ENCODE measurements around the gene POLR2E. TPM values are rescaled to one million over a fixed set of nuclear protein-coding genes. Genes with fewer than 3 reads are reported as not detected.

Gene POLR2E
- polyA plus RNA-seq: 100 to 1,000 TPM in 2 of 3 donors, 10 to 100 TPM in 1; 86.3 to 393 (median 226) TPM

- no peak within 1 kb of the TSS for H3K27ac ChIP-seq (ENCODE audit: low read depth, low read length)
- 1% methylated on average over 75 to 81 of the region's 81 CpGs for WGBS, 3 donors
Measured at GRCh38 chr19:1094978-1095701, at the start of gene POLR2E. POLR2E (minus strand) TSS chr19:1095375; CDS start chr19:1095315, 60 bp downstream.

DNA sequence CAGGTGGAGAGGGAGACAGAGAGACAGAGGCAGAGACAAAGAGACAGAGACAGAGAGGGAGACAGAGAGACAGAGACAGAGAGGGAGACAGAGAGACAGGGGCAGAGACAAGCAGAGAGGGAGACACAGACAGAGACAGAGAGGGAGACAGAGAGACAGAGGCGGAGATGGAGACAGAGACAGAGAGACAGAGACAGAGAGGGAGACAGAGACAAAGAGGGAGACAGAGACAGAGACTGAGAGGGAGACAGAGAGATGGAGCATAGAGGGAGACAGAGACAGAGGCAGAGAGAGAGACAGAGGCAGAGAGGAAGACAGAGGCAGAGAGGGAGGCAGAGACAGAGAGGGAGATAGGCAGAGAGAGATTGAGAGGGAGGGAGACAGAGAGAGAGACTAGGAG lies 49.6 kb upstream of the POLR2E start:
- WGBS, 3 donors: 94 to 100% (median 100%) methylated on average over 1 of the region's 1 CpG
- no peak overlapping the region for H3K27ac ChIP-seq (ENCODE audit: low read depth, low read length)

DNA sequence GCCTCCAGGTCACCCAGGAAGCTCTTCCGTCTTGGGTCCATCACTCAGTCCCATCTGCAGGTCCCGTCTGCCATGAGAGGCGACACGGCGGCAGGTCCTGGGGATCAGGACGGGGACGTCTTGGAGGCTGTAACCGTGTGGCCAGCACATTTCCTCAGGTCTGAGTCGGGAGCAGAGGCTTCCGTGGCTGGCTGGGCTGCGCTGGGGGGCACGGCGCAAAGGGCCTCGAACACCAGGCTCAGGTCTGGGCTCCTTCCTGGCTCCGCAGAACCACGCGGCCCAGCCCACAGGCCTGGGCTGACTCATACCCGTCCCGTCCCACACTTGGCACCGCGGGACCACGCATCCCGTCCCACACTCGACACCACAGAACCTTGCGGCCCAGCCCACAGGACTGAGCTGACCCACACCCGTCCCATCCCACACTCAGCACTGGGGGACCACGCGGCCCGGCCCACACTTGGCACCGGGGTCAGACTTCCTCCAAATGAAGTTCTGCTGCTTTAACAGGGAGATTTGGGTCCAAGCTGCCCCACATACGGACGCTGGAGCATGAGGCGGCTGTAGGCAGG lies 48.7 kb upstream of the POLR2E start:
- no peak overlapping the region for H3K27ac ChIP-seq (ENCODE audit: low read depth, low read length)
- 93 to 96% (median 95%) methylated on average over 31 to 33 of the region's 33 CpGs for WGBS, 3 donors

DNA sequence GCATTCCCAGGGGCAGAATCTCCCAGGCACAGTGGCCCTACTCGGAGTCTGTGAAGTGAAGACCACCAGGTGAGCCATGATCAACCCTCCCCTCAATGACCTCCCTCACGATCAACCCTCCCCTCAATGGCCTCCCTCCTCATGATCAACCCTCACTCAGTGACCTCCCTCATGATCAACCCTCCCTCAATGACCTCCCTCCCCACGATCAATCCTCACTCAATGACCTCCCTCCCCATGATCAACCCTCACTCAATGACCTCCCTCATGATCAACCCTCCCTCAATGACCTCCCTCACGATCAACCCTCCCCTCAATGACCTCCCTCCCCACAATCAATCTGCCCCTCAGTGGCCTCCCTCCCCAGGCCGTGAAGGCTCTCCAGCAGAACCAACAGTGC lies 46.8 kb upstream of the POLR2E start:
- 88 to 91% (median 90%) methylated on average over 5 of the region's 5 CpGs for WGBS, 3 donors
- no peak overlapping the region for H3K27ac ChIP-seq (ENCODE audit: low read depth, low read length)

DNA sequence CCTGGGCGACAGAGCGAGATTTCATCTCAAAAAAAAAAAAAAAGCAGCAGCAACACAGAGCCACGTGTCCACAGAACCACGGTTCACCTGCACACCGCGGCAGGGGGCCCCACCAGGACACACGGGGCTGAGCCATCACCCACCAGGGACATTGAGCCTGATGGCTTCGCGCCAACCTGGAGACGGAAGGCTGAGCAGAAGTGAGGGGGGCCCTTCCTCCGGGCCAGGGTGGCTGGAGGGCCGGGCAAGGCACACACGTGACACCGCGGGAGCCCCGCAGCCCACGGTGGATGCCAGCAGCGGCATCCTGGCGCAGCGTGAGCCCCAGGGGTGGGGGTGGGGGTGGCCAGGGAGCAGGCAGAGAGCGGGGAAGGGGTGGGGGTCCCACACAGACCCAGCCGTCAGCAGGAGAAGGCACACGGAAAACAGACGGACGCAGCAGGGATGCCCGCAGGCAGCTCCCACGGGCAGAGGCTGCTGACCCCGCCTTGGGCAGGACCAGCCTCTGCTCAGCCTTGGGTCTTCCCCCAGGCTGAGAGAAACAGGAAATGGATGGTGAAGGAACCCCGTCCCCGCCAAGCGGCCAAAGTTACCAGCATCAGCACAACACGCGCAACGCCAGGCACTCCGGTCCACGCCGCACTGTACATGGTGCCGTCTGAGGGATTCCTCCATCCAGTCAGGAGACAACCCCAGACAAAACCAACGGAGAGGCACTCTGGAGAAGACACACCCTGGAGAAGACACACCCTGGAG lies 45.3 kb upstream of the POLR2E start:
- no peak overlapping the region for H3K27ac ChIP-seq (ENCODE audit: low read depth, low read length)
- WGBS, 3 donors: 85 to 95% (median 89%) methylated on average over 33 to 39 of the region's 39 CpGs

GRCh38 chr19:1139126-1139525 lies 44.0 kb upstream of the POLR2E start:
- H3K27ac ChIP-seq (ENCODE audit: low read depth, low read length): no peak overlapping the region
- 89 to 92% (median 92%) methylated on average over 15 of the region's 15 CpGs for WGBS, 3 donors

GRCh38 chr19:1138121-1138520 lies 42.9 kb upstream of the POLR2E start:
- H3K27ac ChIP-seq (ENCODE audit: low read depth, low read length): no peak overlapping the region
- 83 to 84% (median 83%) methylated on average over 7 of the region's 11 CpGs for WGBS, 3 donors

- H3K27ac ChIP-seq (ENCODE audit: low read depth, low read length): no peak overlapping the region
- 70 to 79% (median 73%) methylated on average over 16 to 25 of the region's 25 CpGs for WGBS, 3 donors
Measured at GRCh38 chr19:1136621-1137317, 41.6 kb upstream of the POLR2E start.

DNA sequence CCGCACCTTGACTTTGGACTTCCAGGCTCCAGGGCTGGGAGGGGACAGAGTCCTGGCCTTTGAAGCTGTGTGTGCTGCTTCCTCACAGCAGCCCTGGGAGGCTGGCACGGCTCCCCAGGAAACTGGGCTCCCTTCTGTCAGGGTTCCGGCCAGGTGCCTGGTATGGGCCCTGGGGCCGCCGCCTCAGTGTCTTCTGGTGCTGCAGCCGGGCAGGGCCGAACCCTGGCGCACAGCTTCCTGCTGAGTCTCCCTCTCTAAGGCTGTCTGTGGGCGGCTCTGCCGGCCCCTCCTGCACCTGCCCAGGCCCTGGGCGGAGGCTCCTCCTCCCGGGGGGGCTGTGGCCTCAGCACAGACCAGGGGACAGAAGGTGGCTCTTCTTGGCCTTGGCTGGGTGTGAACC lies 41.0 kb upstream of the POLR2E start:
- H3K27ac ChIP-seq (ENCODE audit: low read depth, low read length): no peak overlapping the region
- WGBS, 3 donors: 41 to 79% (median 56%) methylated on average over 12 of the region's 12 CpGs

GRCh38 chr19:1135454-1135853 lies 40.3 kb upstream of the POLR2E start:
- 71 to 92% (median 72%) methylated on average over 17 of the region's 17 CpGs for WGBS, 3 donors

DNA sequence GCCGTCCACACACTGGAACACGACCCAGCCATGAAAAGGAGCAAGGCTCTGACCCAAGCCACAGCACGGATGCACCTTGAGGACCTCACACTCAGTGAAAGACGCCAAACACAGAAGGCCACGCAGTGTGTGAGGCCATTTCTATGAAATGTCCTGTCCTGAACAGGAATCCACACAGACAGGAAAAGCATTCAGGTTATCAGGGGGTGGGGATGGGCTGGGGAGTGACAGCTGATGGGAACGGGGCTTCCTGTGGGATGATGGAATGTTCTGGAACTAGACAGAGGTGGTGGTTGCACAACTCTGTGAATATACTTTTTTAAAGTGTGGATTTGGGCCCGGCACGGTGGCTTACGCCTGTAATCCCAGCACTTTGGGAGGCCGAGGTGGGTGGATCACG lies 39.3 kb upstream of the POLR2E start:
- no peak overlapping the region for H3K27ac ChIP-seq (ENCODE audit: low read depth, low read length)
- 89 to 91% (median 89%) methylated on average over 11 of the region's 11 CpGs for WGBS, 3 donors

More at GRCh38 chr19:1135454-1135853, 40.3 kb upstream of the POLR2E start:
- no peak overlapping the region for H3K27ac ChIP-seq (ENCODE audit: low read depth, low read length)

DNA sequence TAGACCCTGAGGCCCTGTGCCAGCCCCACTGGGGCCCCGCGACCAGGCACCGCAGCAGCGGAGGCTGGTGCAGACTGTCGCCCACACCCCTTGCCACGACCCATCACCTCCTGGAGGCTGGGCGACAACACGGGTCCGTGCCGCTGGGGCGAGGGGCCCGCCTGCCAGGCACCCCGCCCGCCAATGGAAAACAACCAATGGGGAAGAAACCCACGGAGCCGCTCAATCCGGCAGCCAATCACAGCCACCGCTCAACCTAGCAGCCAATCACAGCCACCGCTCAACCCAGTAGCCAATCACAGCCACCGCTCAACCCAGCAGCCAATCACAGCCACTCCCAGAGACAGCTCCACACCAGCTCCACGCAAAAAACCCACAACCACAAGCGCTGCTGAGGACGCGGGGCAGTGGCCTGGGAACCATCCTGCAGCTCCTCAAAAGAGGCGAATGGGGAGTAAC lies 38.3 kb upstream of the POLR2E start:
- WGBS, 3 donors: 83 to 93% (median 88%) methylated on average over 22 to 25 of the region's 25 CpGs
- H3K27ac ChIP-seq (ENCODE audit: low read depth, low read length): peak overlapping the region; percentile 100

- H3K27ac ChIP-seq (ENCODE audit: low read depth, low read length): peak overlapping the region; percentile 100
- WGBS, 3 donors: 37 to 78% (median 39%) methylated on average over 44 to 48 of the region's 48 CpGs
Measured at GRCh38 chr19:1132552-1133383, 37.6 kb upstream of the POLR2E start.

GRCh38 chr19:1131718-1132551 lies 36.8 kb upstream of the POLR2E start:
- WGBS, 3 donors: 1 to 43% (median 1%) methylated on average over 61 to 64 of the region's 64 CpGs
- peak overlapping the region; percentile 100 for H3K27ac ChIP-seq (ENCODE audit: low read depth, low read length)

DNA sequence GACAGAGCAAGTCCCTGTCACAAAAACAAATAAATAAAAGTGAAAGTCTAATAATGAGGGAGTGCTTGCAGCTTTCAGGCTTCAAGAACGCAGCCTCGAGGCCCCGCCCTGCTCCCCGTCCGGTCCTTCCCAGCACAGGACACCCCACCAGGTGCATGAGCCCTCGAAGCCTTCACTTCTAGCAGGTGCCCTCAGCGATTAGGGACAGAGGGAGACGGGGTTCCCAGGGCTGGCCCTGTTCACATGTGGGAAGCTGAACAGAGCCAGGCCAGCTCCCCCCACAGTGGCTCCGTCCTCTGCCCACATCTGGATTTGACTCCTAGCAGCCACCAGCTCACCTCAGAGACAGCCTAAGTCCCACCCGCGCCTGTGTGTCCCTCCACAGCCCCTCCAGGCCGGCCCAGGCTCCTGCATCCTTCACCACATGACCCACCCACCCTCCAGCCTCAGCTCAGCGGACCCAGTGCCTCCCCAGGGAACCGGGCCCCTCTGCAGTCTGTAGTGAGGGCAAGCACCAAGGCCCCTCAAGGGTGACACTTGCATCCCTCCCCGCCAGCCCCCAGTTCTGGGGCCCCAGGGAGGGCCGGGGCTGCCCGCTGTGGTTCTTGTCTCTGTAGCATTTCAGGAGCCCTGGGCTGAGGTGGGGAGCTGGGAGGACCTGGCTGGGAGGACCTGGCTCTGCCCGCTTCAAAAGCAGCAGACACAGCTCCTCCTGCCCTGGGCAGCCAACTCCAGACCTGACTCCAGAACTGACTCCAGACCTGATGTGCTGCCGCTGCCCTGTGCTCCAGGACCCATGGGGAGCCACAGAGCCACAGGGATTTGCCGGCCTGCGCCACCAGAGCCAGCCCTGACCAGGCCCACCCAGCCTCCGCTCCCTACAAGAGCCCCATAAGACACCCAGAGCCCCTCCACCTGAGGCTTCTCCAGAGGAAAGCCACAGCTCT lies 35.9 kb upstream of the POLR2E start:
- peak overlapping the region; percentile 76 for H3K27ac ChIP-seq (ENCODE audit: low read depth, low read length)
- WGBS, 3 donors: 44 to 76% (median 44%) methylated on average over 22 of the region's 22 CpGs

DNA sequence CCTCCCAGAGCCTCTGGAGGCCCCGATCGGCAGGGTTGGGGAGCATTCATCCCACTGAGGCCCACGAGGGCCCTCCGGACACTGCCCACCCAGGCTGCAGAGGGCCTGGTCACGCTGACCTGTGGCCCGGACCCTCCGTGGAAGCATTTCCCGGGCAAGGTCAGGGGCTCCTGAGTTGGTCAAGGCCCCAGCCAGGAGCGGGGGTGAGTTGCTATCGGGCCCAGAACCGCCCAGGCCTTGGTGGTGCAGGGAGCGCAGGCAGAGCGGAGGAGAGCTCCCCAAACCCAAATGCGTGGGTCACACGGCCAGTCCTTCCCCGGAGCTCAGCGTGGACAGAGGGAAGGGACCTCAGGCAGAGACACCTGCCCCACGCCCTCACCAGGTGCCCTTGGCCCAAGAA lies 34.4 kb upstream of the POLR2E start:
- no peak overlapping the region for H3K27ac ChIP-seq (ENCODE audit: low read depth, low read length)
- WGBS, 3 donors: 94 to 96% (median 95%) methylated on average over 18 of the region's 18 CpGs
